NCI-H1417 (cell line): ENCODE measurements around the gene ITPA.

Source experiments
- DNase-seq, 3 experiments: peaks; one replicate each; lab custom pipeline; 2025; lab: John Stamatoyannopoulos, UW

ITPA gene

DNA sequence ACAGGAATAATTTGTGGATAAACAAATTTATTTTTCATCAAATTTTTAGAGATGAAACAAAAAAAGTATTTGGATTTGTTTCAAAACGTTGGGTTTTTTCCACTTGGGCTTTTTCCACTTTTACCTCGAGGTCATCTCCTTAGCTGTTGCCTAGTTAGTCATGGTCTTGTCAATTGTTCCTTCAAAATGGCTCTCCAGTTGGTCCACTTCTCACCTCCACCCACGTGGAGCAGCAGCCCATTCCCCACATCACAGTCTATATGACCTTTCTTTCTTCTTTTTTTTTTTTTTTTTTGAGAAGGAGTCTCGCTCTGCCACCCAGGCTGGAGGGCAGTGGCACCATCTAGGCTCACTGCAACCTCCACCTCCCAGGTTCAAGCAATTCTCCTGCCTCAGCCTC, 36.4 kb downstream of the ITPA start:
- no peak for DNase-seq

DNA sequence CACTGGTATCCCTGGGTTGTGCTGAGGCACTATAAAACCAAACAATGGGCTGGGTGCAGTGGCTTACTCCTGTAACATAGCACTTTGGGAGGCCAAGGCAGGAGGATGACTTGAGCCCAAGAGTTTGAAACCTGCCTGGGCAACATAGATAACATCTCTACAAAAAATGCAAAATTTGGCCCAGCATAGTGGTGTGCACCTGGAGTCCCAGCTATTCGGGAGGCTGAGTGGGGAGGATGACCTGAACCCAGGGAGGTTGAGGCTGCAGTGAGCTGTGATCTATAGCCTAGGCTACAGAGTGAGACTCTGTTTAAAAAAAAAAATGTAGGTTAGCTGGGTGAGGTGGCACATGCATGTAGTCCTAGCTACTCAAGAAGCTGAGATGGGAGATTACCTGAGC, 37.4 kb downstream of the ITPA start:
- no peak for DNase-seq

DNA sequence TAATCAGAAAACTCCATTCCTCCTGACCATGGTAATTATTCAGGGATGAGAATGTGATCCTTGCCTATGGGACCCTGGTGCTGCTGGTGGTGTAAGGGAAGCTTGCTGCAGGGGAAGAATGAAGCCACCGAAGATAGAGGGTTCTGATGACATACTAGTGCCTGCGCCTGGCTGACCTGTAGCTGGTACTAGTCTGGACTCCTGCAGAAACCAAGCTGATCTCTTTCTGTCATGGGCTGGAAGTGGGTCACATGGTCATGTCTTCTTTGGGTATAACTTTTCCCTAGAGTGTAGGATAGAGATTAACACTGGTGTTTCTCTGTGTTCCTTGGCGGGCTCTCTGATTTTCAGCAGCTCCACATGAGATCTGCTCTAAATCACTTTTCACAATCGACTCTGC, 38.3 kb downstream of the ITPA start:
- no peak for DNase-seq

- DNase-seq: peak in 1 of 3 experiments; percentile 15
Measured at GRCh38 chr20:3248167-3248992, 39.1 kb downstream of the ITPA start.

- no peak for DNase-seq
Measured at GRCh38 chr20:3248993-3249347, 39.7 kb downstream of the ITPA start.

DNA sequence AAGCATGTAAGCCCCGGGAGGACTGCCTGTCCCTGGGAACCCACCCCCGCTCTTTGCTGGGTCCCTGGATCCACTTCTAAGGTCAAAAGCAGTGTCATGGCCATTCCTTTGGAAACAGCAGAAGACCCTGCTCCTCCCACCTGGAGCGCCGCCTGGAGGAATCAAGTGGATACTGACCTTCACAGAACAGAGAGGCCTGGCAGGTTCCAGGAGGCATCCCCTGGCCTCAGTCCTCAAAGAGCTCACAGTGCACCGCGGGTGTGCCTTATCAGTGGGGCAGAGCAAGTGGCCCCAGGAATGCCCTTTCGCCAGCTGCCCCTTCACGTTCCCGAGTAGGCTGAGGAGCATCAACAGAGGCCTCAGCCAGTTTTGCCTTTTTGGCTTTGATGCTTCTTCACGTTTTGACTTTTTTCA, 40.8 kb downstream of the ITPA start:
- DNase-seq: peak in 1 of 3 experiments; percentile 38

DNA sequence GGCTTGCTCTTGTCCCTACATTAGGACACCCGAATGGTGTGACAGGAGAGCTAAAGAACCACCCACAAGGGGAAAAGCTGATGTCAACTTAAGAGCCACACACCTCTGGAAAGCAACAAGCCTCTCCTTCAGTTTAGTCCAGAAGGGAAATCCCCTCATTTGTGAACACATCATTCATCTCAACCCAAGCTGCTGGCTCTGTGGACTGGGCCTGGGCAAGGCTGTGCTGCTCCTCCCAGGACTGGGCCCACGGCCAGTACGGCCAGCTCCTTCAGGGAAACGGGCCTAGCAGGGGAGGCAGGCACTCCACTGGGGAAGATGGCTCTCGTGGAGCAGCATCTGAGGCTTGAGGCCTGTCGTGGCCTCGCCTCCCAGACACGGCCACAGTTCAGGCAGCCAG, 42.5 kb downstream of the ITPA start:
- DNase-seq: no peak

- DNase-seq: no peak
Measured at GRCh38 chr20:3255728-3256127, 46.4 kb downstream of the ITPA start.

- no peak for DNase-seq
Measured at GRCh38 chr20:3258429-3258828, 49.1 kb downstream of the ITPA start.

- no peak for DNase-seq
Measured at GRCh38 chr20:3262566-3262965, 53.3 kb downstream of the ITPA start.

GRCh38 chr20:3270051-3270450, 60.8 kb downstream of the ITPA start:
- DNase-seq: no peak

- no peak for DNase-seq
Measured at GRCh38 chr20:3273371-3273770, 64.1 kb downstream of the ITPA start.
